ENCODE results near the gene NKIRAS2. TPM values are rescaled to one million over a fixed set of nuclear protein-coding genes. Genes with fewer than 3 reads are reported as not detected.

Gene NKIRAS2
- total and polyA plus RNA-seq, 10 donors, result 11.3 to 38.8 (median 22.7) TPM

- H3K27ac ChIP-seq, result peak overlapping the region in 3 of 8 donors; percentile 46 to 55 (median 53)
Observed at GRCh38 chr17:41975099-41976083, 44.5 kb upstream of the NKIRAS2 start.

GRCh38 chr17:41976142-41976768, 43.6 kb upstream of the NKIRAS2 start:
- peak; percentile 60 for DNase-seq
- no peaks in the 10 kb centered on the region for H3K27me3 ChIP-seq (replicated peaks in 1 of 7)

More at GRCh38 chr17:41975099-41976083, 44.5 kb upstream of the NKIRAS2 start:
- no peaks in the 10 kb centered on the region for H3K27me3 ChIP-seq (replicated peaks in 1 of 7)
- intact Hi-C loops (cut with DNase I; ENCODE audit: low total_unique reads), result no loop called here
- no peak overlapping the region for H3K4me3 ChIP-seq
- H3K9me3 ChIP-seq, result no peaks in the 10 kb centered on the region
- peak; percentile 51 for DNase-seq
- H3K36me3 ChIP-seq, result peaks cover 2 to 100% (median 87%) of the 10 kb centered on the region in 6 donors
- 92 to 97% (median 94%) methylated on average over 8 to 9 of the region's 9 CpGs for WGBS, 5 donors
- no peak for TF ChIP-seq CTCF (IDR thresholded peaks at IDR 0.05 in 8 of 11, conservative IDR thresholded peaks at IDR 0.05 in 3 of 11)
- no peak for TF ChIP-seq POLR2A (IDR thresholded peaks at IDR 0.05)
- TF ChIP-seq POLR2AphosphoS5 (IDR thresholded peaks at IDR 0.05), result no peak
- H3K4me1 ChIP-seq, result peaks cover 6 to 66% (median 26%) of the 10 kb centered on the region in 6 donors

GRCh38 chr17:41977991-41978390, 41.9 kb upstream of the NKIRAS2 start:
- TF ChIP-seq POLR2AphosphoS5 (IDR thresholded peaks at IDR 0.05) (no peak), CTCF (IDR thresholded peaks at IDR 0.05 in 8 of 11, conservative IDR thresholded peaks at IDR 0.05 in 3 of 11) (no peak), POLR2A (IDR thresholded peaks at IDR 0.05) (no peak)
- no peak overlapping the region for H3K4me3 ChIP-seq
- intact Hi-C loops (cut with DNase I; ENCODE audit: low total_unique reads), result no loop called here
- peak overlapping the region in 1 of 8 donors; percentile 38 for H3K27ac ChIP-seq
- H3K4me1 ChIP-seq, result peaks cover 0 to 40% (median 9%) of the 10 kb centered on the region in 6 donors
- peaks cover 3 to 100% (median 98%) of the 10 kb centered on the region in 6 donors for H3K36me3 ChIP-seq
- peak; percentile 33 for DNase-seq
- no peaks in the 10 kb centered on the region for H3K27me3 ChIP-seq (replicated peaks in 1 of 7)
- WGBS, 5 donors, result 89 to 95% (median 93%) methylated on average over 4 of the region's 4 CpGs
- no peaks in the 10 kb centered on the region for H3K9me3 ChIP-seq

More at GRCh38 chr17:41976142-41976768, 43.6 kb upstream of the NKIRAS2 start:
- WGBS, 5 donors, result 64 to 83% (median 72%) methylated on average over 10 to 11 of the region's 11 CpGs
- TF ChIP-seq POLR2AphosphoS5 (IDR thresholded peaks at IDR 0.05), result peak in 2 of 3 donors; percentile 8 to 57
- no peak for TF ChIP-seq CTCF (IDR thresholded peaks at IDR 0.05 in 8 of 11, conservative IDR thresholded peaks at IDR 0.05 in 3 of 11)
- peaks cover 0 to 57% (median 19%) of the 10 kb centered on the region in 6 donors for H3K4me1 ChIP-seq
- no peak overlapping the region for H3K4me3 ChIP-seq
- no peaks in the 10 kb centered on the region for H3K9me3 ChIP-seq
- peak overlapping the region in 6 of 8 donors; percentile 15 to 58 (median 50) for H3K27ac ChIP-seq
- H3K36me3 ChIP-seq, result peaks cover 3 to 100% (median 95%) of the 10 kb centered on the region in 6 donors
- intact Hi-C loops (cut with DNase I; ENCODE audit: low total_unique reads), result no loop called here
